ENCODE results near the gene SLC33A1.

SLC33A1 gene

DNA sequence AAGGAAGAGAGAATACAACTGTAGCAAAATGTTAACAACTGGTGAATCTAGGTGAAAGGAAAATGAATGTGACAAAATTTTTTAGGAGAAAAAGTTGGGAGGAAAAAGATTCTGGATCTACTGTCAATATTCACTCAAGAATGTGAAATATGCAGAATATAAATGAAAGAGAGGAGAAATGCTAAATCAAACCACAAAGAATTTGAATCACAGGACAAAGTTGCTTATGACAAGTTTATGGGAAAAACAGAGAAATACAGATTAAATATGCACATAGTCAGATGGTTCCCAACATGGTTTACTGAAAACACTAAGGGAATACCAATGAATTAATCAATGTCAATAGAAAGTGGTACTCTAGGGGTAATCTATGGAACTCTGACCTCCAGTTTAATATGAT lies 75.8 kb downstream of the SLC33A1 start:
- H3K27ac ChIP-seq: no peak overlapping the region
- no peak for TF ChIP-seq CTCF (conservative IDR thresholded peaks at IDR 0.05)

GRCh38 chr3:155772801-155773200 lies 81.4 kb downstream of the SLC33A1 start:
- no peak for TF ChIP-seq CTCF (conservative IDR thresholded peaks at IDR 0.05)

DNA sequence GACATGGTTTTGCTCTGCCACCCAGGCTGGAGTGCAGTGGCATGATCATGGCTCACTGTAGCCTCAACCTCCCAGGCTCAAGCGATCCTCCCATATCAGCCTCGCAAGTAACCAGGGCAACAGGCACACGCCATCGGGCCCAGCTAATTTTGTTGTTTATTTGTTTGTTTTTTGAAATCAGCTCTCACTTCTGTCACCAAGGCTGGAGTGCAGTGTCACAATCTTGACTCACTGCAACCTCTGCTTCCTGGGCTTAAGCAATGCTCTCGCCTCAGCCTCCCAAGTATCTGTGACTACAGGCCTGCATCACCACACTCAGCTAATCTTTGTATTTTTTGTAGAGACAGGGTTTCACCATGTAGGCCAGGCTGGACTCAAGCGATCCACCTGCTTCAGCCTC lies 83.1 kb downstream of the SLC33A1 start:
- H3K27ac ChIP-seq: no peak overlapping the region
- no peak for TF ChIP-seq CTCF (conservative IDR thresholded peaks at IDR 0.05)

More at GRCh38 chr3:155772801-155773200, 81.4 kb downstream of the SLC33A1 start:
- no peak overlapping the region for H3K27ac ChIP-seq
